Stimulated activated CD4-positive, alpha-beta T cell treated with anti-CD3 and anti-CD28 coated beads, Interleukin-1b, Interleukin-23, amount 100 ng/mL, for 4 hours (primary cell): ENCODE data around the gene CPOX.
"Not testable (repeated sequence)": the region's sequence is repeated elsewhere in the genome, so short reads cannot be mapped to it uniquely, and the experiment has no call there.

Source experiments
- DNase-seq, 2 donors: peaks; one replicate each; pipeline ENCODE4 v3.0.0-alpha.2; 2020; ENCODE audit warnings: low read depth in 2 of 2

The CPOX gene

GRCh38 chr3:98561727-98562521 lies 31.5 kb downstream of the CPOX start:
- DNase-seq = no peak

DNA sequence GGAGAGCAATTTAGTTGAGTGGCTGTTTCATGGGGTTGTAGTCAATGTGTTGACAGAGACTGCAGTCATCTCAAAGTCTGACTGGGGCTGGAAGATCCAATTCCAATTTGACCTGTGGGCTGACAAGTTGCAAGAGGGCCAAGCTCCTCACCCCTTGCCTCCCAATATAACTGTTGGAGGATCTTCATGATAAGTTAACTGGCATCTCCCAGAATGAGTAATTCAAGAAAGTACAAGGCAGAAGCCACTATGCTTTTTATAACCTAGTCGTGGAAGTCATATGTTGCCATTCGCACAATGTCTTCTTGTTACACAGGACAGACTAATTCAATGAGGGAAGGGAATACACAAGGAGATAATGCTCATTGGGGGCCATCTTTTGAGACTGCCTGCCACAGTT lies 32.5 kb downstream of the CPOX start:
- DNase-seq = no peak

- not testable (repeated sequence) for DNase-seq
These were observed 33.6 kb downstream of the CPOX start for GRCh38 chr3:98559769-98560168.

GRCh38 chr3:98558100-98558827 lies 35.1 kb downstream of the CPOX start:
- no peak for DNase-seq

DNA sequence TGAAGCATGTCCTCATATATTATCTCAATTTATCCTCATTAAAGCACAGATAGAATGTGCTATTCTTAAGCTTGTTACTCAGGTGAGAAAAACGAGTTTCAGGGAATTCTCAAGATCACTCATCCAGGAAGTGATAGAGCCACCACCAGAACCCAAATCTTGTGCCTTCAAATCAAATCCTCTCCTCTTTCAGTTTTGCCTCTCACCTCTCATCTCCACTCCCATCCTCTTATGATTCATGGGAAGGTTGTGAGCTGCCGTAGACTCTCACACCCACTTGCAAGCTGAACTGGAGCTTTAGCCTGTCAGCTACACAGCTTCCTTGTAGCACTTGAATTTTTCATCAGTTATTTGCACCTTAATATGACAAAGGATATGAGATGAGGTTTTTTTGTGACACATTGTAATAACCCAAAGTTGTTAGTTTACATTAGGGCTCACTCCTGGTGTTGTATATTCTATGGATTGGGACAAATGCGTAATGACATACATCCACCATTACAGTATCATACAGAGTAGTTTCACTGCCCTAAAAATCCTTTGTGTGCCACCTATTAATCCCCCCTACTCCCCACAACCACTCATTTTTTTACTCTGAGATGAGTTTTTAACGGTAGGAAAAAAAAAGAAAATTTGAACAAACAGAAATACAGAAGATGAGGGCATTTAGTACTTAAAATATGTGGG lies 35.9 kb downstream of the CPOX start:
- no peak for DNase-seq

- DNase-seq = peak; percentile 39 to 54
These were observed 37.0 kb downstream of the CPOX start for GRCh38 chr3:98556164-98557130.

- no peak for DNase-seq
These were observed 38.4 kb downstream of the CPOX start for GRCh38 chr3:98555025-98555379.

- no peak for DNase-seq
These were observed 38.8 kb downstream of the CPOX start for GRCh38 chr3:98554580-98554979.

GRCh38 chr3:98553753-98554152 lies 39.7 kb downstream of the CPOX start:
- DNase-seq = no peak

DNA sequence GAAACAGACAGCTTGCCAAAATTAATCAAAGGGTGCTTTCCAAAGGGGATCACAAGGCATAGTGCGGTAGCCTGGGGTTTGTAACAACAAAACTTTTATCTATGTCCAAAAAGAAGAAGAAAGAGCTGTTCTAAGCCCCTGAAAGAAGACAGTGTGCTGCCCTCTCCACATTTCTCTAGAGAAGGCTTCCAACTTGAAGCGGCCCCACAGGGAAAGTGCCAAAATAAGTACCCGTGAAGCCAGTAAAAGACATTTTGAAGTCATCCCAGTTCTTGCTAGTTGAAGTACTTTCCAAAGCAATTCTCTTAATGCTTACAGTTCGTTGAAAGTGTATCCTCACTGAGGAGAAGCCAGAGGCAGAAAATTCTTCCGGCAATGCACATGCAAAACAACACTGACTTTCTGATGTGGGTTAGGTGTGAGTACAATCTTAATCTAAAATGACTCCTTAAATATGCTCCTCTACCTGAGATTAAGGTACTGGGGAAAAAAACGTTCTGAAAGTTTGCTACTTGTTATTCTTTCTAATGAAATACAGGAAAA lies 40.3 kb downstream of the CPOX start:
- DNase-seq = no peak

DNA sequence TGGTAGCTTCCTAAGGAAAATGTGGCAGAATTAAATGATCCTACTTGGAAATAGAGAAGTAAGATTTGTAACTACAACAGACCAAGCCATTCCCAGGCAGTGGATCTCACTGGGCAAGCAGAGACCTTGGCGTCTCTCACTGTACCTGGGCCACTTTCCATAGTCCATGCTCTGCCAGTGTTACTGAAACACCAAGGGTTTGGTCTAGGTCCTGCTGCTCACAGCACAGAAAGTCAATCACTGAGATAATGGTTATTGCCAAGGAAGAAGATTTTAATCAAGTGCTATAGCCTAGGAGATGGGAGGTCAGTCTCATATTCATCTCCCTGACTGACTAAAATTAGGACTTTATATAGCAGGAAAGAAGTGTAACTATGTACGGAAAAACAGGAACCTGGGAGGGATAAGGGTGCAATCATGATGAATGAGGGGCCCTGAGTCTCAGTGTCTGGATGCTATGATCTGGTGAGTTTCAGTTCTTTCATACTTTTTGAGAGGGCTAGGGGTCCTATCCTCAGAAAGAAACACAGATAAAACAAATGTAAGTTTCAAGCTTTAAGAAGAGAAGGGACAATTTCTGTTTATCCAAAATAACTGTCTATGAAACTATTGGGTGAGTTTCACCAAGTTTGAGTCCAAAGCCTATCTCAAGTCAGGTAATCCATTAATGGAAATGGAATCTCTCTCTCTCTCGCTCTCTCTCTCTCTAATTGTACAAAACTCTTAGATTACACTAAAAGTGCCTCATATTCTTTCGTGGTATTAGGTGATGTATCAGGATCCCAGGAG lies 41.0 kb downstream of the CPOX start:
- DNase-seq = no peak

GRCh38 chr3:98551754-98552153 lies 41.7 kb downstream of the CPOX start:
- DNase-seq = no peak

- DNase-seq = no peak
These were observed 42.2 kb downstream of the CPOX start for GRCh38 chr3:98551236-98551635.

GRCh38 chr3:98550833-98551232 lies 42.6 kb downstream of the CPOX start:
- DNase-seq = no peak

DNA sequence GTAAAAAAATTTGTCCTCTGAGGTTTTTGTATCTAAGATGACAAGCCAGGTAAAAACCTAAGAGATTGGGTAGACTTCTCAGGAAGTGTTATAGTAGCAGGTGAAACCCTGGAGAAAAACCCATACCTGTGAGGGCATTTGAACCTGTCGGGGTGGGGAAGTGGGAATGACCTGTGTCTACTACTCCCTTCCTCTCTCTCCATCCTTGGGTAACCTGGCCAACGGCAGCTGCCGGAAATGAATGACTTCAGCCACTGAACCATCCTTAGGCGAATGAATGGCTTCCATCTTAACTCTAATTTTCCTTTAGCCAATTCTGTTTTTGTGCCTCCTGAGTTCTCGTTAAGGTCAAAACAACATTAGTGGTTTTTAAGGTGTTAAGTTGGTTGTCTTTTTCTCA lies 44.9 kb downstream of the CPOX start:
- no peak for DNase-seq

DNA sequence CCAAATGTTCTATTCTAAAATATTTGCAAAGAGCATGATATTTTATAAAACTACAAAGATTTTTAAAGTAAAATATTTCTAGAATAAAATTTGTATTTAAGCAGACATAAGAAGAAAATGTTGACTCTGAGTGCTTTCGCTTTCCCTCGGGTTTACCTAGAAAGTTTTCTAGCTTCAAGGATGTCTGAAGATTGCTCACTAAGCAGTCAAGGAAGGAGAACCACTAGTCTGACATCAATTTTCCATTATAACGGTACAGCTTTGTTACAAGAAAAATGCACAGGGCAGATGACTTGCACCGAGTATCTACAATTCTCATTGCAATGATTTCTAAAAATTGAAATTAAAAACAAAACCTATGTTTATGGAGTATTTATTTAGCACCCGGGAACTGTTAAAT lies 47.5 kb downstream of the CPOX start:
- DNase-seq = no peak

GRCh38 chr3:98542623-98543022 lies 50.8 kb downstream of the CPOX start:
- DNase-seq = no peak

DNA sequence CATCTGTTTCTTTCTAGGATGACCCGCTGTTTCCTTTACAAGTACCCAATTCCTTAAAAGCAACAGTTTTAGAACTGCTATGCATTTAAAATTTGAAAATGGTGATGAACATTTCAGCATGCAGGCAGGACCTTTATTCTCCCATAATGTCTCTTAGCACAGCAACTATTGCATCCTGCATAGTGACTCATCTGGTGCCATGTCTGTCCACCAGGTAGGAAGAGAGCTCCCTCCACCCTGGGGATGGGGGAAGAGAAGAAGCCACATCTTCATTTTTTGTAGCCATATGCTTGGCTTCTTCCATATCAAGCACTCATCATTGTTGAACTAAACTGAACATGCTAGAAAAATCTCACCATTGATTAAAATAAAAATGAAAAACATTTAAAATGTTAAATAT lies 51.7 kb downstream of the CPOX start:
- DNase-seq = no peak

DNA sequence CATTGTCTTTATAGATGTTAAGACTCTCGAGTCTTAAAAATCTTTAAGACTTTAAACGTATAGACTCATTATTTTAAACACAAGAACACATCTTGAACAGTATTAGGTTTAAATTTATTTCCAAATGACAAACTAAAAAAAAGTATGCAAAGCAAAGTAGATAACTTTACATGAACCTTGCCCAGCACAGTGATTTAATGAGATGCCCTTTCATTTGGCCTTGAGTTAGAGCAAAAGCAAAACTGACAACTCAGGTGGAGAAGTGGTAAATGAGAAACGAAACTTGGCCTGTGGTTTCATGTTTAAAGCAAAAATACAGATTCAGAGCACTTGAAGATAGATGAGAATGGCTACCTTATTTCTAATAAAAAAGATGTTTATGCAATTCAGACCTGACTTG lies 53.1 kb downstream of the CPOX start:
- no peak for DNase-seq

- no peak for DNase-seq
These were observed 56.9 kb downstream of the CPOX start for GRCh38 chr3:98536456-98537017.
